HG03280 (cell line): Measurements from ENCODE around the gene SCN4B.
"Not testable (repeated sequence)": the region's sequence is repeated elsewhere in the genome, so short reads cannot be mapped to it uniquely, and the experiment has no call there.

Source experiments
- ATAC-seq: cut with Tn5 transposase; IDR thresholded peaks from one replicate; pipeline ENCODE4 v1.9.1; 2021; ENCODE audit warnings: mild to moderate bottlenecking, moderate library complexity; ENCODE audit not compliant: unreplicated experiment

SCN4B gene, protein sequence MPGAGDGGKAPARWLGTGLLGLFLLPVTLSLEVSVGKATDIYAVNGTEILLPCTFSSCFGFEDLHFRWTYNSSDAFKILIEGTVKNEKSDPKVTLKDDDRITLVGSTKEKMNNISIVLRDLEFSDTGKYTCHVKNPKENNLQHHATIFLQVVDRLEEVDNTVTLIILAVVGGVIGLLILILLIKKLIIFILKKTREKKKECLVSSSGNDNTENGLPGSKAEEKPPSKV

DNA sequence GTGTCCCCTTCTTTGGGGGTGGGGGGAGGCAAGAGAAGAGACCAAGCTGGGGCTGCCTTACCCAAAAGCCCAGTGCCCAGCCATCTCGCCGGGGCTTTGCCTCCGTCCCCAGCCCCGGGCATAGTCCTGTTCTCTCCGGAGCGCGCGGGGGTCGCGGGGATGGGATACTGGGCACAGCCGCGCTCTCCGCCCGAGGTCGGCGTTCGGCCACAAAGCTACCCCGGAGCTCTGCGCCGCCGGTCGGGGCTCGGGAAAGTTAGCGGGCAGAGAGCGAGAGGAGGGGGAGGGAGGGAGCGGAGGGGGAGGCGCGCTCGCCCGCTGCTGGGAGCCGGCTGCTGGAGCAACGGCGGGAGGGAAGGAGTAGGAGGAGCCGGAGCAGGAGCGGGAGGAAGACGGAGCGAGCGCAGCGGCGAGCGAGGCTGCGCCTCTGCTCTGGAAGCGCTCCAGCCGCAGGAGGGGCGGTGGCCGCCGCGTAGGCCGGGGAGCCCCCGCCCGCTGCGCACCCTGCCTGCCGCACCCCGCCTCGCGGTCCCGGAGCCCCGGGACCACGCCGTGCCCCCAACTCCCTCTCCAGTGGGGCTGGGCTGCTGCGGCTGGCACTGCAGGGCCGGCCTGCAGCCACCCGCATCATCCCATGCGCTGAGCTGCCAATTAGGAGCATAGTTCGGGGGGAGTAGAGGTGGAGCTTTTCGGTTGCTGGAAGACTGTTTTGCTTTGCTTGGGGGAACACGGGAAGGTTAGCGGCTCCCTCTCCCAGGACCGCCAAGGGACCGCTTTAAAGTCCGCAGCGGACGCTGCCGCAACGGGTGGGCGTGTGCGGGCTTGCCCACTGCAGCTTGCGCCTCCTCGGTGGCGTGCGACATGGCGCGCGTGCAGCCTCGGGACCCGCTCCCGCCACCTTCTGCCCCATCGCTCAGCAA, at the start of gene SCN4B:
Gene SCN4B, minus strand, starts transcription at position 272 of the 920 bp plus-strand sequence. Its CDS starts 150 bp downstream, at position 122.
- no peak for ATAC-seq

DNA sequence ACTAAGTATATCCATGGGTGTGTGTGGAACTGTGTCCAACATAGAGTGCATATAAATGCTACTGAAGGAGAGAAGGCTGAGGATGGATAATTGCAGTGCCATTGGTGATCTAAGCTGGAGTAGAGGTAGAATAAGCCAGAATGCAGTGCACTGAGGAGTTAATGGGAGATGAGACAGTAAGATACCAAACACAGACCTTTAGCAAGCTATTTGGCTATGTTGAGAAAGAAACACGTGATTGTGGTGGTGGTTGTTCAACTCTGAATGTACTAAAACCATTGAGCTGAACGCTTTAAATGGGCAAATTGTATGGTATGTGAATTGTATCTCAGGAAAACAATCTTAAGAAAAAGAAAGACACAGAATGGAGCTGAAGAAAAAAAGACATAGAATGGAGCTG, 49.3 kb upstream of the SCN4B start:
- ATAC-seq: no peak

DNA sequence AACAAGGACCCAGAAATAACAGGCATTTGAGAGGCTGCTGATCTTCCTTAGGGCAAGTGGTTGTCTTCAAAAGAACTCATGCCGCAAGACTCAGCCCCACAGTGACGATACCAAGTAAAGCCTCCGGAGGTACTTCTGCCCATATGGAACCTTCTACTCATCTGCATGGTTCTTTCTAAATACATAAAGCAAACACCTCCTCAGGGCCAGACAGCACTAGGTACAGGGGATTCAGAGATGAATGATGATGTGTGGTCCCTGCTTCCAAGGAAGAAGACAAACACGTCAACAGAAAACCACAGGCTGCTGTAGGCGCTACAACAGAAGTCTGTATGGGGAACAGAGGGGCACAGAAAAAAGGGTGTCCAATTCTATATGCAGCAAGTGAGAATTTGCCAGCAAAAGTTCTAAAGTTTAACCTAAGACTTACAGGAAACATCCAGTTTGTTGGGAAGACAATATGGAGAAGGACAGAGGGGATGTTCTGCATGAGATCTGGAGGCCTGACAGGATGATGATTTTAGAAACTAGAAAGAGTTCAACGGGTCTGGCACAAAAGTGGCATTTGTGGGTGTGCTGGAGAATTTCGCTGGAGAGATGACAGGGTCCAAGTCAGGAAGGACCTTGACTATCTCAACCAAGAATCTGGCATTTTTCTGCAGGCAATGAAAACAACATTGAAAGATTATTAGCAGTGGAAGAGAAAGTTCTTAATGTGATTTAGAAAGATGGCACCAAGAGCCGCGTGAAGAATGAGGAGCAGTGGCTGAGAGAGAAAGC, 48.5 kb upstream of the SCN4B start:
- no peak for ATAC-seq

DNA sequence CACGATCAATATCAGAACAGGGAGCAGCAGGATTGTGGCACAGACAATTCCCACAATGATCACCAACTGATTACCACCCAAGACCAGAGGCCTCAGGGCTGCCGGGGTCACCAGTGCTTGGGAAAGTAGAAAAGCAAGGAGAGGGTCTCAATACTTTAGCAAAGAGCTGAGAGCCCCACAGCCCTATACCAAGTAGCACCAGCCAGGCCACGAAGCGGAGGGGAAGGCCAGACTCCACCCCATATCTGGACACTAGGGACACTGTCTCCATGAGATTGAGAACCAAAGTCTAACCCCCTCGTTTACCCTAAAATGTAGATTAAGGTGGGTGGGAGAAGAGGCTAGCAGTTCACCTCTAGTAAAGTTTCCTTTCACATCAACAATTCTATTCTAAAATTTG, 47.9 kb upstream of the SCN4B start:
- ATAC-seq: no peak

DNA sequence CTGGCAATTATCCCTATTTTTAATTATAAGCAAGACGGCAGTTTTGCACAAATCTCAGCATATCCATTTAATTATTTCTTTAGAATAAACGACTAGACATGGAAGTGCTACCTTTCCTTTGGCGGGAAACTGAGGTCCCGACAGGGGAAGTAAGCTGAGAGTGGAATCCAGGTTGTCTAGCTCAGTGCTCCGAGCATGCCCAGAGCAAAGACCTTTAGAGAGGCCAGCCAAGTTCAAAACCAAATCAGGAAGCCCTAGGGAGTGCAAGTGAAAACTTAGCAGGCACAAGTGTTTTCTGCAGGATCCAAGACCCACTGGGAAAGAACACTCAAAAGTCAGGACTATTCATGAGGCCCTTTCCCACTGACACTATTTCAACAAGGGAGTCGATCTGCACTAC, 46.5 kb upstream of the SCN4B start:
- no peak for ATAC-seq

DNA sequence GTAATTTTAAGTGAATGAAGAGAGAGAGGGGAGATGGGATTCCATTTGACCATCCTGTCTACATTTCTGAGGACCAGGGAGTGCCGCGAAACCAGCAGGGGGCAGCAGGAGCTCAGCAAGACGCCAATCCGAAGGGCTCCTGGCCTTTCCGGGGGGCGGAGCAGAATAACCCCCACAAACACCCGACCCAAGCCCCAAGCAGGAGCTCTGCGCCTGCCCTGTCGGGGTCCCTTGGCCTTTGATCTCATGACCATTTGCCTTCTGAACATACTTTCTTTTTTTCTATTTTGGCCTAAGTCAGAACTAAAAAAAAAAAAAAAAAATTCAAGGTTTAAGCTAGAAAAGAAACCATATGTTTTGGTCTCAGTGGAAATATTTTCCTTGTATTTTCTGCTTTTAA, 45.7 kb upstream of the SCN4B start:
- ATAC-seq: peak; percentile 65

DNA sequence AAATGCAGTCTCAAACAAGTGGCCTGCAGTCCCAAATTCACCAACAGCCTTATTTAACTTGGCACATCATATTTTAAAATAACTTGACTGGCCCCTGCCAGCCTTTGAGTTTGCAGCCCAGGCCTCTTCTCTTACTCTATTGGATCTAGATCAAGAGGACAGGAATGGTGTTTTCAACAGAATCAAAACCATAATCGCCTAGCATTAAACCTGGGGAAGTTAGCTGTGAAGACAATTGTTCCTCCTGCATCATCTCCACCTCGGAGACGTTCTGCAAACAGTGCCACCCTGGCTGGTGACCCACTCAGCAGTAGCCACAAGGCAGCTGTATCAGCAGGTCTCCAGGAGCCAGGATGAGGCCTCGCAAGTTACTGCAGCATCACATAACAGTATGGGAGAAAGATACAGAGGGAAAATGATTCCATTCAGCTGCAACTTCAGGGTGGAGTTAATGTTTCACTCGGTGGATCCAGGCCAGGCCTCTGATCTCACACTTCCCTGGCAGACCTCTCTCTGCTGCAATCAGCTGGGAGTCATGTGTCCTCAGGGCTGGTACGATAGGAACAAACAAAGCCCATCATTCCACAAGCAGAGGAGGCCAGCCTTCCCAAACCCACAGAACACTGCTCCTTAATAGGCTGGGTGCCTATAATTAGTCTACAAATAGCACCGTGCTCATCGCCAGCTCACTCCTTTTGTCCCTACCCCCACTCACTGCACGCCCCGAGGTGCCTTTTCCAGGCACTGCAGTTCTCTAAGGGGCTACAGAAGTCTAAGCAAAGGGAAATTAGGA, 42.4 kb upstream of the SCN4B start:
- no peak for ATAC-seq

DNA sequence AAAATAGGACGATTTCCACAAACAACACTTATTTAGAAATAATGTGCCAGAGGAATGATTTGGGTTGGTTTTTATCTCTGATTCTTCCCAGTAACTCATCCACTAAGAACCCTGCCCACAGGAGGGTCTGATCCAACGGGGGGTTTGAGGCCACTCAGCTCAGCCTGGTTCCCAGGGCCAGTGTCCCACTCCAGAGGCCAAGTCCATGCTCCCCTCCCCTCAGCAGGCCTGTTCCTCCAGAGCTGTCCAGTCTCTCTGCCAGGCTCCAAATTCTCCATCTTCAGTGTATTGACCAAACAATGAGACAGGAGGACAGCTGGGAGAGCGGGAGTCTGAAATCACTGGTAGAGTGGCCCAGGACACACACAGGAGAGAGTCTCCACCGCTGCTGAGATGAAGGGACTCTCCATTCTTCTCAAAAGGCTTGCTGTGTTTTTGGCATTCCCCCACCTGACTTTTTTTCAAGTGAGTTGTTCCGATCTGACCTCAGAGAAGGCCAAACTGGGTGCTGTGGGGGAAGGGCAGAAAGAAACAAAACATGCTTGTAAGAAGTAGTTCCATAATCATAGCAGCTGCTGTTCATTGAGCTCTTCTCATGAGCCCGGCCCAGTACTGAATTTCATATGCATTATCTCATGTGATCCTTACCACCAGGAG, 41.4 kb upstream of the SCN4B start:
- ATAC-seq: no peak

DNA sequence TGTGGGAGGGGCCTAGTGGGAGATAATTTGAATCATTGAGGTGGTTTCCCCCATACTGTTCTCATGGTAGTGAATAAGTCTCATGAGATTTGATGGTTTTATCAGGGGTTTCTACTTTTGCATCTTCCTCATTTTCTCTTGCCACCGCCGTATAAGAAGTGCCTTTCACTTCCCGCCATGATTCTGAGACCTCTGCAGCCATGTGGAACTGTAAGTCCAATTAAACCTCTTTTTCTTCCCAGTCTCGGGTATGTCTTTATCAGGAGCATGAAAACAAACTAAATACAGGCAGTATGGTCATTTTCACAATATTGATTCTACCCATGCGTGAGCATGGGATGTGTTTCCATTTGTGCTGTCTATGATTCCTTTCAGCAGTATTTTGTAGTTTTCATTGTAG, 40.2 kb upstream of the SCN4B start:
- ATAC-seq: not testable (repeated sequence)

DNA sequence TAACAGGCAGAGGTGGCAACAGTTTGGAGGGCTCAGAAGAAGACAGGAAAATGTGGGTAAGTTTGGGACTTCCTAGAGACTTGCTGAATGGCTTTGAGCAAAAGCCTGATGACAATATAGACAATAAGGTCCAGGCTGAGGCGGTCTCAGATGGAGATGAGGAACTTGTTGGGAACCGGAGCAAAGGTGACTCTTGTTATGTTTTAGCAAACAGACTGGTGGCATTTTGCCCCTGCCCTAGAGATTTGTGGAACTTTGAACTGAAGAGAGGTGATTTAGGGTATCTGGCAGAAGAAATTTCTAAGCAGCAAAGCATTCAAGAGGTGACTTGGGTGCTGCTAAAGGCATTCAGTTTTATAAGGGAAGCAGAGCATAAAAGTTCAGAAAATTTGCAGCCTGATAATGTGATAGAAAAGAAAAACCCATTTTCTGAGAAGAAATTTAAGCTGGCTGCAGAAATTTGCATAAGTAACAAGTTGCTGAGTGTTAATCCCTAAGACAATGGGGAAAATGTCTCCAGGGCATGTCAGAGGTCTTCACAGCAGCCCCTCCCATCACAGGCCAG, 38.4 kb upstream of the SCN4B start:
- ATAC-seq: not testable (repeated sequence)

DNA sequence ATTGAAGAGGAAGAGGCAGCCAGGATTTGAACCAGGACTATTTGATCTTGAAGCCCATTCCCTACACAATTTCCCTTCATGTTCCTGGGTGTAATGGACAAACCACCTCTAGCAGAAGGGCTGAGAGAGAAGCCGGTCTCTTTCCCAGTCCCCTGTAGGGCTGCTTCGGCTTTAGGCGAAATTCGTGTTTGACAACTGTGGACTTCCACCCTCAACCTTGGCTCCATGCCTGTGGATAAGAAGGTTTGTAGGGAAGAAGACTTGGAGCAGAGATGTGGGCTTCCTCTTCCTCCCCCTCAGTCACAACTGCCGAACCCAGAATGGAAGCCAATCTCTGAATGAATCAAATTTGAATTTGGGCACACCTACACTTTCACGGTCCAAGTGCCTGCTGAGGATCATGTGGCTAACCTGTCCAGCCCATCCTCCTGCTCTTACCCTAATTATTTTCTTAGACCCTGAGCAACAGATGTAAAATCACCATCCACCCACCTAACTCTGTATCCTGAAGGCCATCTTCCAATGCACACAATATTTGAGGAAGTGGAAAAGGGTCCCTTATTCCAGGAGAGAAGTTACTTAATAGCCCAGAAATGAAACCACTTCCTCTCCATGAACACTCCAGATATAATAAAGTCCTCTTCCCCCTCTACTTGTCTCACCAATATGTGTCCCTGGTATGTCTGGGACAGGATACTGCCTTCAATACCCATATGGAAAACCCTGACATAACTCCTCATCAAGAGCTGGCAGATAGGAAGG, 33.9 kb upstream of the SCN4B start:
- ATAC-seq: no peak

DNA sequence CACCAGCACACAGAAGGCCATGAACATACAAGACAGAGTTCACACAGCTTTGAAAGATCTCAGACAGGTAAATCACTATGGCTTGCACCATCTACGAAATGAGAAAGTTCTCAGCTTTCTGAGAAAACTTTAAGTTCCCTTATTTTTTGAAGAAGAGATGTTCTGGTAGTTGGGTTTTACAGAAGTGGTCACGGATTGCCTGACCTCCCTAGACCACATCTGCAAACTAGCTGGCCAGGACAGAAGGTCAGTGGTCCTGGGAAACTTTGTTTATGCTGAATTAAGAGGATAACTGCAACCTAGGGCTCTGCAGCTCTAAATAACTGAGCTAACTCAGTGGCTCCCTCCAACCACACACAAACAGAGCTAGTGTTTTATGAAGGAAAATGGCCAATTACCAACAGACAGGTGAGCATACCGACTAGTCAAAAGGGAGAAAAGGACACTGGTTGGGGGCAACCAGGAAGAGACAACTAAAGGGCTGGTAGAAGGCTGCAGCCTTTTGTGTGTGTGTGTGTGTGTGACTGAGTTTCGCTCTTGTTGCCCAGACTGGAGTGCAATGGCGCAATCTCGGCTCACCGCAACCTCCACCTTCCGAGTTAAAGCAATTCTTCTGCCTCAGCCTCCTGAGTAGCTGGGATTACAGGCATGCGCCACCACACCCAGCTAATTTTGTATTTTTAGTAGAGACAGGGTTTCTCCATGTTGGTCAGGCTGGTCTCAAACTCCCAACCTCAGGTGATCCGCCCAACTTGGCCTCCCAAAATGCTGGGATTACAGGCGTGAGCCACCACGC, 32.4 kb upstream of the SCN4B start:
- ATAC-seq: no peak

DNA sequence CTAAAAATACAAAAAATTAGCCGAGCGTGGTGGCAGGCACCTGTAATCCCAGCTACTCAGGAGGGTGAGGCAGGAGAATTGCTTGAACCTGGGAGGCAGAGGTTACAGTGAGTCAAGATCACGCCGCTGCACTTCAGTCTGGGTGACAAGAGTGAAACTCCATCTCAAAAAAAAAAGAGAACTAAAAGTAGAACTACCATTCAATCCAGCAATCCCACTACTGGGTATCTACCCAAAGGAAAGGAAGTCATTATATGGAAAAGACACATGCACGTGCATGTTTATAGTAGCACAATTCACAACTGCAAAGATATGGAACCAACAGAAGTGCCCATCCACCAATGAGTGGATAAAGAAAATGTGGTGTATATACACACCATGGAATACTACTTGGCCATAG, 31.1 kb upstream of the SCN4B start:
- not testable (repeated sequence) for ATAC-seq

DNA sequence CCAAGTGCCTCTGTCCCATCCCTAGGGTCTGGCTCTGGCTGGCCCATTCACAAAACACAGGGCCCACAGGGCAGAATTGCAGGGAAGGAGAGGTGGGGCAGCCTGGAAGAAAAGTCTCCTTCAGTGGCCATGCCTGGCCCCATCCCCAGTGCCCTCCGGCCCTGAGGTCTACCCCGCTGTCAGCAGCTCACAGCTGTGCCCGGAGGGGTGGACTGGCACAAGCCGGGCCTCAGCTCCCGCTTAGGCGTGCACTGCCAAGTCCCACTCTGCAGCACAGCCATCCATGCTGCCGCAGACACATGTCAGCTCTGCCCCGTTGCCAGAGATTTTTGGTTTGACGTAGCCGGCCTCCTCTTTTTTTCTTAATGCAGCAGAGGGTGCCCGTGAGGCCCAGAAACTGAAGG, 27.7 kb upstream of the SCN4B start:
- ATAC-seq: no peak

DNA sequence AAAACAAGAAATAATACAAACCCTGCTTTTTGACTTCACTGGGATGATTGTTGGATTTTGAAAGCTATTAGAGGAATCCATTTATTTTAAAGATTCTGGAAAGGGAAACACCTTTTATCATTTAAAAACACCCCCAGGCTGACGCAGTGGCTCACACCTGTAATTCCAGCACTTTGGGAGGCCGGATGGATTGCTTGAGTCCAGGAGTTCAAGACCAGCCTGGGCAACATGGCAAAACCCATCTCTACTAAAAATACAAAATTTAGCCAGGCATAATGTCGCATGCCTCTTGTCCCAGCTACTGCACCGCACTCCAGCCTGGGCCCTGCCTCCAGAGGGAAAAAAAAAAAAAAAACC, 24.1 kb upstream of the SCN4B start:
- no peak for ATAC-seq

DNA sequence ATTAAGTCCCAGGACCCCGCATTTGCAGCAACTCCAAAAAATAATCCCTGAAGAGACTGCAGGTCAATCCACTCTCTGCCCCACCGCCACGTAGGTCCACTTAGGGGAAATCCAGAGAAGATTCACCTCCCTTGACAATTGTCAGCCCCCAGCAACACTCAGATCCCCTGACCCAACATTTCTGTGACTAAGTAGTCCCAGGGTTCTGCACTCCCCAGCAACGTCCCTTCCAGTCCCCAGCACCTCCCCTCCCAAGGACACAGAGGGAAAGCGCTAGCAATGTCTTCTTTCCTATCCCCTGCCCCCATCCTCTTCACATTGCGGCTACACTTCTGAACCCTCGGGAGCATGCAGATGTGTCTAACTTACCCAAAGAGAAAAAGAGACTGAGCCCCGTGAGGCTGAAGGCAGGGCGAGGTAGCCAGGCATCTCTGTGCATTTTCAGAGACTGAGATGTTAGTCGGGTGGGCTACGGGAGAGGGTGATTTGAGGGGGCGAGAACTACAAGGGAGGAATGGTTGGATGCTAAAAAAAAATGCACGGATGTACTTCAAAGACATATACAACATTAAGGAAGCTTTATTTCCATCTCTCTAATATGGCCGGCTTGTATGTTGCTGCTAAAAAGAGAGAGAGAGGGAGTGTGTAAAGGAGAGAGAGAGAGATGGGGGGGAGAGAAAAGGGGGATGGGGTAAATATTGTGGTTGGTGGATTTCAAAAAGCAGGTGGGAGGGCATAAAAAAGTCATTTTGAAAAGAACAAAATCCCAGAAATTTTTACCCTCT, 23.6 kb upstream of the SCN4B start, which contains the start of gene SCN2B:
Gene SCN2B, minus strand, starts transcription at position 647 of the 785 bp plus-strand sequence. Its CDS starts 208 bp downstream, at position 439.
- no peak for ATAC-seq
